GM21447 (cell line): ENCODE results near the gene FREM2.

Source experiments
- ATAC-seq: cut with Tn5 transposase; IDR thresholded peaks from one replicate; pipeline ENCODE4 v1.9.1; 2021; ENCODE audit not compliant: unreplicated experiment

The FREM2 gene

GRCh38 chr13:38755793-38756192 lies 68.9 kb downstream of the FREM2 start:
- no peak for ATAC-seq

DNA sequence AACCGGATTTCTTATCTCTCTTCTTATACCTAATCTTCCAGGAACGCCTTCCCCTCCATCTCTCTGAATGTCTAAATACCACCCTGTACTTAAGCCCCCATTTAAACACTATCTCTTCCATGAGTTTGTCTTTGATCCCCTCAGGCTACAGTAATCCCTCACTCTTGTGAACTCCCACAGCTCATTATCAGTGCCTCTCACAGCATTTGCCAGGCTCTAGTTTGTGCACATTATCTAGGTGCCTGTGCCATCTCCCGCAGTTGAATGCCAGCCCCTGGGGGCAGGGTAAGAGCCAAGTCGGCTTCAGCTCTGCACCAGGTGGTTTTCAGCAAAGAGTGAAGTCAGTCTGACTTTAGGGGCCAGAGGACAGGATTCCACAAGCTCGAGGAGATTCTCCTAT lies 71.4 kb downstream of the FREM2 start:
- no peak for ATAC-seq

- no peak for ATAC-seq
These were observed 72.5 kb downstream of the FREM2 start for GRCh38 chr13:38759390-38759789.

- ATAC-seq, result no peak
These were observed 76.8 kb downstream of the FREM2 start for GRCh38 chr13:38763446-38764381.

DNA sequence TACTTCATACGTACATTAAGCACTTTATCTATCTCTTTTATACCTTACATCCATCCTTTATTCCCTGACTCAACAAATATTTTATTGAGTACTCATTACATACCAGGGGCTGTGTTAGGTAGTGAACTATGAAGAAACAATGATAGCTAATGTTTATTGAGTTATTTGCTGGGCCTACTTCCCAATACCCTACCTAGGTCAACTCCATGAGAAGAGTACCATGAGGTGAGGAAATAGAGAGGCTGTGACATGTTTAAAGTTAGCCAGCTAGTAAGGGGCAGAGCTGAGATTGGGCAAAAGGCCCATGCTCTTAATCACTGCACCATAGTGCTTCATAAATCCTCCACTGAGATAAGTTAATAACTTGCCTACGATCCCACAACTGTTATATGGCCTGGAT lies 79.9 kb downstream of the FREM2 start:
- ATAC-seq, result no peak

DNA sequence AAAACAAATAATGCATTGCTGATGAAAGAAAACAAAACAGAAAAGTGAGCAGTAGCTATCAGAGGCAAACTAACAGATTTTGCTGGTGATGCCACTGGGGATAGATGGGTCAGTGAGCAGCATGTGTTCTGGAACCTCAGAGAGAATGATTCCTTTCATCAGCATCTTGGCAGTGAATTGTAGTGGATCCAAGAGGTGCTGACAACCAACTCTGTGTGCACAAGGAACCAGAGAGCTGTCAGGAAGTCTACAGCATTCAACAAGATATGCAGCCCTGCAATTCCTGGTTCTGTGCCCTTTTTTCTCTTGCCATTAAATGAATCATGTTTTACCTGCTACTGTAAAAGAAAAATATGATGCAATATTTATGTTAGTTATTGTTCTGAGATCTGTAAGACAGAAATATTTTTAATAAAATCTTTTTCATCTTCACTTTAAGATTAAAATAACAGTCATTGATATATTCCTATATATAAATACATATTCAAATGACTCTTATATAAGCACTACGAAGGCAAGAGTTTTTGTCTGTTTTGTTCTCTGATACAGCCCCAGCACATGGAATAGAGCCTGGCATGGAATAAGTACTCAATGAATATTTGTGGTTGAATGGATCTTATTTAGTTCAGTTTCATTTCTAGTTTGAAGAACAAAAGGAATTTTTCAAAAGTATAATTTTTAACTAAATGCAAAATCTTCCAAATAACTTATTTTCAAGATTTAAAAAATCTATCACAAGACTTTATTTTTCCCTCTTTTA lies 80.8 kb downstream of the FREM2 start:
- no peak for ATAC-seq

GRCh38 chr13:38769526-38769925 lies 82.6 kb downstream of the FREM2 start:
- ATAC-seq, result no peak

- ATAC-seq, result no peak
These were observed 88.2 kb downstream of the FREM2 start for GRCh38 chr13:38775085-38775484.

GRCh38 chr13:38777347-38778119 lies 90.7 kb downstream of the FREM2 start:
- ATAC-seq, result no peak

DNA sequence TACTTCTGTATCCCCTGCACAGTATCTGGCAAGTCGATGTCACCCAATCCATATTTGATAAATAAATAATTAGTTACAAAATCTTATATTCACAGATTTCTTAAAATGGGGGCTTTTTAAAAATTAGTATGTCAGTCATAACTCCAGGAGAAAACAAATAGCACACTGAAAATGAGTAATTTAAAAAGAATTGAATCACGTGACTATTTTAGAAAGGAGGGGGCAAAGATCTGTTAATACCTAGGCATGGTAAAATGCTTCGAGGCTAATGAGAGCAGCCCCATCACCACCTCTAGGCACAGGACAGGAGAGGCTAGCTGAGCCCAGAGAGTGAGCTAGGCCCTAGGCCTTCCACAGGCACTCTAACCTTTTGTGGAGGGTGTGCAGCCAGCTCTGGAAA lies 94.7 kb downstream of the FREM2 start:
- ATAC-seq, result no peak

- ATAC-seq, result no peak
These were observed 97.4 kb downstream of the FREM2 start for GRCh38 chr13:38784036-38784880.

DNA sequence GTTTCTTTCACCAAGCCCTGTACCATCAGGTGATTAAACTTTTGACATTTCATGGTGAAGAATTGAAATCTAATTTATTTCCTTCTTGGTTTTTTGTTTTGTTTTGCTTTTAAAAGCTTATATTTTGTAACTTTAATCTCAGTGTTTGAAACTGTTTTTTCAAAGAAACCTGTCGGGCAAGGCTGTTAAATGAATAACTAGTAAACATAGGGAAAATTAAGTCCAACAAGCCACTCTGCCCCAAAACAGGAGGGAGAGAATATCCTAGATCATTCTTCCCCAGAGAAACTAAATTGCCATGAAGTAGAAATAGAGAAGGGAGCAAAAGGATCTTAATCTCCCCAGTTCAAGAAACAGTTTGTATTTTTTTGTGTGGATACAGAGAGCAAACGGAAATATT lies 98.2 kb downstream of the FREM2 start:
- ATAC-seq, result no peak

GRCh38 chr13:38785490-38785889 lies 98.6 kb downstream of the FREM2 start:
- no peak for ATAC-seq

DNA sequence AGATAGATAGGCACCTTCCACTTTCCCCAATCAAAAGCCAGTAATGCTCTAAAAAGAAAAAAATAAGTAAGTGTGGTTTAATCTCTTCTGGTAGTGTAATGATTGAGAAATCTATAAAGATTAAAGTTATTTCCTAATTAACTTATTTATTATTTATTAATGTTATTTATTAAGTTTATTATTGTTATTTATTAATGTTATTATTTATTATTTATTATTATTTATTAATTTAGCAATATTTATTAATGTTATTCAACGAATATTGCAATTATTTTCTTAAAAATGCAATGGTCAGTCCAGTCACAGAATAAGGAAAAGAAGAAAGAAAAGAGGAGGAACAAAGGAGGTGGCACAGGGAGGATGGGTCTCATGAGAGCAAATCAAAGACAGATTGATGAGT lies 100.7 kb downstream of the FREM2 start:
- no peak for ATAC-seq

- ATAC-seq, result no peak
These were observed 110.0 kb downstream of the FREM2 start for GRCh38 chr13:38796890-38797289.

- no peak for ATAC-seq
These were observed 116.7 kb downstream of the FREM2 start for GRCh38 chr13:38803531-38803930.

DNA sequence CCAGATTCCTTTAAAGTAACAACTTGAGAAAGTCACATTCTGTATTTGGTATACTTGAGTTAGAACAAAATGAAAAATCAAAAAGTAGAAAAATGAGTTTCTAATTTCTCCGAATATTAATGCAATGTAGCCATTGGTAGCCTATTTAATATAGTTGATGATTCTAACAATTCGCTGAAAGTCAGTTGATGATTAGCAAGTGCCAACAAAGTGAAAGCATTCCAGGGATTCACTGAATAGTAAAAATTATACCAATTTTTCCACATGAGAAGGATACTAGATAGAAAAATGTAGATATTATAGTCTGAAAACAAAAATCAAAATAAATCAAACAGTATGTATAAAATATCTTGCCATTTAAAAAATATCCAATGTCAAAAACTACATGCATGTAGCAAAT lies 117.2 kb downstream of the FREM2 start:
- no peak for ATAC-seq

- no peak for ATAC-seq
These were observed 117.7 kb downstream of the FREM2 start for GRCh38 chr13:38804536-38804935.

DNA sequence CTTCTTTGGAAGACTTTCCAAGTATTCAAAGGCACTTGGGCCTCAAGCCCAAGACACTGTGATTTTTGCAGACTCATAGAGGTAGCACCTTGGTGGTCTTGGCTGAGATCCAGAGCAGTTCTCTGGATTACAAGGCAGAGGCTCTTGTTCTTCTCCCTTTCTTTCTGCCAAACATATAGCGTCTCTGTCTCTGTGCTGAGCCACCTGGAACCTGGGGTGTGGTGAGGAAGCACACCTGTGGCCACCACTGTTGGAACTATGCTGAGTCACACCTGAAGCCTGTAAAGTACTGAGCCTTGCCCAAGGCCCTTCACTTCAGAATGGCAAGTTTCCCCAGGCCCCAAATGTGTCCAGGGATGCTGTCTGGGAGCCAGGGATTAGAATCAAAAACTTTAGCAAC lies 127.5 kb downstream of the FREM2 start:
- no peak for ATAC-seq

DNA sequence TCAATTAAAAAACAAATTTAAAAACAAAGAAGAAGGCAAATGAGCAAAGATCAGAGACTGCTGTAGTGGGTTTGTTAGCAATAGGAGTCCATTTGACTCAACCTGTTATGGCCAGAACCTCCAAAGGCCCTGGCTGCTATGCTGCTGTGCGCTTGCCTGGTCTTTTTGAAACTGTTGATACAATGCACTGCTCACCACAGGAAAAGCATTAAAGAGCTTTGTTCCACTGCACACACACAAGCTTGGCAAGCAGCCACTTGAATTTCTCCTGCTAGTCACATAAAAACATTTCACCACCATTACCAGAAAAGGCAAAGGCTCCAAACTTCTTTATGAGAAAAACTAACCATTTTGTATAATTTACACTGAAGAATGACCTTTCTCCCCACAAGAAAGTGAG lies 132.2 kb downstream of the FREM2 start:
- no peak for ATAC-seq

- no peak for ATAC-seq
These were observed 132.7 kb downstream of the FREM2 start for GRCh38 chr13:38819596-38819995.
